ENCODE data around the gene GAREM1.

- TF ChIP-seq, protein P1, sequence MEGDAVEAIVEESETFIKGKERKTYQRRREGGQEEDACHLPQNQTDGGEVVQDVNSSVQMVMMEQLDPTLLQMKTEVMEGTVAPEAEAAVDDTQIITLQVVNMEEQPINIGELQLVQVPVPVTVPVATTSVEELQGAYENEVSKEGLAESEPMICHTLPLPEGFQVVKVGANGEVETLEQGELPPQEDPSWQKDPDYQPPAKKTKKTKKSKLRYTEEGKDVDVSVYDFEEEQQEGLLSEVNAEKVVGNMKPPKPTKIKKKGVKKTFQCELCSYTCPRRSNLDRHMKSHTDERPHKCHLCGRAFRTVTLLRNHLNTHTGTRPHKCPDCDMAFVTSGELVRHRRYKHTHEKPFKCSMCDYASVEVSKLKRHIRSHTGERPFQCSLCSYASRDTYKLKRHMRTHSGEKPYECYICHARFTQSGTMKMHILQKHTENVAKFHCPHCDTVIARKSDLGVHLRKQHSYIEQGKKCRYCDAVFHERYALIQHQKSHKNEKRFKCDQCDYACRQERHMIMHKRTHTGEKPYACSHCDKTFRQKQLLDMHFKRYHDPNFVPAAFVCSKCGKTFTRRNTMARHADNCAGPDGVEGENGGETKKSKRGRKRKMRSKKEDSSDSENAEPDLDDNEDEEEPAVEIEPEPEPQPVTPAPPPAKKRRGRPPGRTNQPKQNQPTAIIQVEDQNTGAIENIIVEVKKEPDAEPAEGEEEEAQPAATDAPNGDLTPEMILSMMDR (IDR thresholded peaks at IDR 0.05) = no peak
- TF ChIP-seq REST (IDR thresholded peaks at IDR 0.05; ENCODE audit: insufficient read depth in 1 of 2, low read depth in 2 of 2, low read length in 1 of 2) (no peak), POLR2AphosphoS5 (IDR thresholded peaks at IDR 0.05; ENCODE audit: low read depth, low read length) (no peak)
Measured at GRCh38 chr18:32373995-32374394, 96.7 kb downstream of the GAREM1 start.

All from Panc1 (cell line).